IMR-90 (cell line): ENCODE results near the gene PCSK2. TPM values are rescaled to one million over a fixed set of nuclear protein-coding genes. Genes with fewer than 3 reads are reported as not detected.

Source experiments
- ATAC-seq: fragments of 200-7000 bp; cut with Tn5 transposase; 2 replicates; pipeline ENCODE4 v1.9.1; 2020; ENCODE audit warnings: low read depth, mild to moderate bottlenecking, moderate library complexity
- BruUV-seq: library from RNA; stranded (reverse); fragments of 400-500 nt; replicated peaks from 2 replicates; lab custom pipeline; 2021; lab: Mats Ljungman, UMichigan
- CTCF ChIA-PET: fragments of 300-600 bp; formaldehyde crosslinking; extraction: SDS; loops from one replicate; lab custom pipeline; 2021; ENCODE audit warnings: antibody characterized with exemption; lab: Yijun Ruan, JAX
- POLR2A ChIA-PET: fragments of 300-600 bp; sonication (Branson Sonifier 250); formaldehyde crosslinking; loops from one replicate; lab custom pipeline; 2022; ENCODE audit warnings: antibody characterized with exemption; ENCODE audit not compliant: unreplicated experiment; lab: Charles Lee
- DNase-seq: peaks from one replicate; pipeline ENCODE4 v3.0.0; 2013
- H2AFZ ChIP-seq: replicated peaks from 2 replicates; pipeline ENCODE3; 2013; ENCODE audit warnings: low read length, mild to moderate bottlenecking; ENCODE audit not compliant: poor library complexity
- H2AK5ac ChIP-seq: 2 replicates; pipeline ENCODE4 v1.6.1; 2013; ENCODE audit warnings: low read depth, low read length, inconsistent platforms
- H2AK9ac ChIP-seq: replicated peaks from 2 replicates; pipeline ENCODE3; 2013; ENCODE audit warnings: mild to moderate bottlenecking, low read depth, low read length, moderate library complexity; ENCODE audit not compliant: poor library complexity
- H2BK120ac ChIP-seq: 2 replicates; pipeline ENCODE4 v1.6.1; 2013; ENCODE audit warnings: low read depth, low read length, inconsistent platforms
- H2BK15ac ChIP-seq: 3 replicates; pipeline ENCODE4 v1.6.1; 2013; ENCODE audit warnings: low read depth, low read length, inconsistent platforms
- H2BK20ac ChIP-seq: 2 replicates; pipeline ENCODE4 v1.6.1; 2013; ENCODE audit warnings: low read depth, mild to moderate bottlenecking, inconsistent platforms, low read length, moderate library complexity
- H2BK5ac ChIP-seq: 2 replicates; pipeline ENCODE4 v1.6.1; 2013; ENCODE audit warnings: mild to moderate bottlenecking, low read depth, low read length, inconsistent platforms; ENCODE audit not compliant: poor library complexity, severe bottlenecking
- H3K14ac ChIP-seq: replicated peaks from 2 replicates; pipeline ENCODE4 v1.6.1; 2013; ENCODE audit warnings: low read depth, low read length, inconsistent platforms
- H3K18ac ChIP-seq: 2 replicates; pipeline ENCODE4 v1.6.1; 2013; ENCODE audit warnings: low read depth, low read length, control low read depth
- H3K23ac ChIP-seq: 2 replicates; pipeline ENCODE4 v1.6.1; 2013; ENCODE audit warnings: low read depth, low read length, inconsistent platforms
- H3K27ac ChIP-seq: 2 replicates; pipeline ENCODE4 v1.5.1; 2013; ENCODE audit warnings: mild to moderate bottlenecking, control low read depth, low read length; ENCODE audit not compliant: insufficient read depth
- H3K27me3 ChIP-seq: 2 replicates; pipeline ENCODE4 v1.6.1; 2013; ENCODE audit warnings: low read length; ENCODE audit not compliant: control insufficient read depth, insufficient read depth
- H3K36me3 ChIP-seq: 2 replicates; pipeline ENCODE4 v1.6.1; 2013; ENCODE audit warnings: low read length, mixed read lengths; ENCODE audit not compliant: control insufficient read depth, insufficient read depth
- H3K4ac ChIP-seq: 2 replicates; pipeline ENCODE4 v1.6.1; 2013; ENCODE audit warnings: low read depth, low read length, inconsistent platforms
- H3K4me1 ChIP-seq: 2 replicates; pipeline ENCODE4 v1.6.1; 2013; ENCODE audit warnings: low read length, mixed read lengths; ENCODE audit not compliant: control insufficient read depth, insufficient read depth
- H3K4me2 ChIP-seq: 2 replicates; pipeline ENCODE4 v1.6.1; 2013; ENCODE audit warnings: low read depth, mild to moderate bottlenecking, control low read depth, low read length, moderate library complexity
- H3K4me3 ChIP-seq: 2 replicates; pipeline ENCODE4 v1.5.1; 2013; ENCODE audit warnings: low read depth, mild to moderate bottlenecking, control low read depth, low read length, moderate library complexity; ENCODE audit not compliant: insufficient read depth
- H3K56ac ChIP-seq: 2 replicates; pipeline ENCODE4 v1.6.1; 2013; ENCODE audit warnings: low read length, inconsistent platforms; ENCODE audit not compliant: insufficient read depth; ENCODE audit errors: extremely low read depth
- H3K79me1 ChIP-seq, 2 experiments: 2 replicates each; pipeline ENCODE4 v1.6.1; 2013; ENCODE audit warnings: low read length in 2 of 2, inconsistent platforms in 1 of 2, low read depth in 1 of 2
- H3K9ac ChIP-seq: 2 replicates; pipeline ENCODE4 v1.6.1; 2013; ENCODE audit warnings: low read depth, low read length, control low read depth
- H3K9me1 ChIP-seq: 2 replicates; pipeline ENCODE4 v1.6.1; 2013; ENCODE audit warnings: low read length, inconsistent platforms; ENCODE audit not compliant: insufficient read depth
- H3K9me3 ChIP-seq: 2 replicates; pipeline ENCODE4 v1.6.1; 2013; ENCODE audit warnings: low read length; ENCODE audit not compliant: control insufficient read depth, insufficient read depth
- H4K20me1 ChIP-seq: 2 replicates; pipeline ENCODE4 v1.6.1; 2013; ENCODE audit warnings: low read length, inconsistent platforms; ENCODE audit not compliant: insufficient read depth
- H4K5ac ChIP-seq: 2 replicates; pipeline ENCODE4 v1.6.1; 2013; ENCODE audit warnings: mild to moderate bottlenecking, low read depth, low read length, control low read depth
- H4K8ac ChIP-seq, 2 experiments: 2 replicates each; pipeline ENCODE4 v1.6.1; 2013; ENCODE audit warnings: low read depth in 2 of 2, low read length in 2 of 2, control low read depth in 1 of 2, inconsistent platforms in 1 of 2
- H4K91ac ChIP-seq: 2 replicates; pipeline ENCODE4 v1.6.1; 2013; ENCODE audit warnings: low read depth, low read length, inconsistent platforms; ENCODE audit not compliant: insufficient read depth
- BHLHE40 ChIP-seq: fragments of 150-350 bp; IDR thresholded peaks from 2 replicates; pipeline ENCODE4 v1.6.1; 2016; ENCODE audit warnings: mild to moderate bottlenecking, low read depth, low read length
- CEBPB ChIP-seq: IDR thresholded peaks from 2 replicates; pipeline ENCODE4 v1.6.1; 2012; ENCODE audit warnings: low read depth, low read length, improper control_type of control experiment
- CHD1 ChIP-seq: IDR thresholded peaks from 2 replicates; pipeline ENCODE4 v1.6.1; 2012; ENCODE audit warnings: low read depth, low read length, improper control_type of control experiment
- FOS ChIP-seq: fragments of 150-350 bp; IDR thresholded peaks from 2 replicates; pipeline ENCODE4 v1.6.1; 2016; ENCODE audit warnings: low read depth, low read length
- MAFK ChIP-seq: IDR thresholded peaks from 2 replicates; pipeline ENCODE4 v1.6.1; 2012; ENCODE audit warnings: low read depth, low read length, improper control_type of control experiment
- MAZ ChIP-seq: IDR thresholded peaks from 2 replicates; pipeline ENCODE4 v1.6.1; 2012; ENCODE audit warnings: low read depth, mild to moderate bottlenecking, low read length, improper control_type of control experiment, moderate library complexity, borderline replicate concordance
- MXI1 ChIP-seq: IDR thresholded peaks from 2 replicates; pipeline ENCODE4 v1.6.1; 2012; ENCODE audit warnings: low read depth, mild to moderate bottlenecking, low read length, moderate library complexity, borderline replicate concordance
- NFE2L2 ChIP-seq: fragments of 150-350 bp; IDR thresholded peaks from 2 replicates; pipeline ENCODE4 v1.6.1; 2016; ENCODE audit warnings: low read depth, mild to moderate bottlenecking, low read length
- POLR2A ChIP-seq: IDR thresholded peaks from 2 replicates; pipeline ENCODE4 v1.6.1; 2012; ENCODE audit warnings: mild to moderate bottlenecking, low read depth, low read length
- RAD21 ChIP-seq: IDR thresholded peaks from 2 replicates; pipeline ENCODE4 v1.6.1; 2012; ENCODE audit warnings: low read length, improper control_type of control experiment
- RCOR1 ChIP-seq: IDR thresholded peaks from 2 replicates; pipeline ENCODE4 v1.6.1; 2012; ENCODE audit warnings: mild to moderate bottlenecking, low read length, improper control_type of control experiment; ENCODE audit not compliant: insufficient replicate concordance
- RFX5 ChIP-seq: IDR thresholded peaks from 2 replicates; pipeline ENCODE4 v1.8.0; 2012; ENCODE audit warnings: low read depth, mild to moderate bottlenecking, low read length, moderate library complexity
- SMC3 ChIP-seq: fragments of 150-350 bp; IDR thresholded peaks from 2 replicates; pipeline ENCODE4 v1.6.1; 2016; ENCODE audit warnings: low read depth, mild to moderate bottlenecking, antibody characterized with exemption, low read length, moderate library complexity
- WGBS, 2 experiments: methylation state at CpG; one replicate each; pipeline versions ENCODE4 v1.1.5 to v1.1.7; 2013; ENCODE audit warnings: missing lambda C conversion rate in 2 of 2; ENCODE audit not compliant: insufficient read length in 1 of 2; ENCODE audit errors: extremely low coverage in 2 of 2; 5-methylcytosine and 5-hydroxymethylcytosine counted together
- dilution Hi-C: fragments of 300-500 bp; cut with HindIII; formaldehyde crosslinking; loops from one replicate; pipeline ENCODE4 v1.14.3; 2018; ENCODE audit warnings: low sequenced_read_pairs; ENCODE audit not compliant: unreplicated experiment
- in situ Hi-C: fragments of 300-500 bp; cut with MboI; formaldehyde crosslinking; loops from 3 replicates; pipeline ENCODE4 v1.14.3; 2019; ENCODE audit warnings: low sequenced_read_pairs, inconsistent platforms, mixed read lengths
- intact Hi-C: fragments of 100-400 bp; cut with micrococcal nuclease; formaldehyde crosslinking; loops from 2 replicates; pipeline ENCODE4 v1.10.0; 2022
- polyA plus RNA-seq, 3 experiments: library from polyadenylated mRNA; depleted of rRNA; stranded (reverse); fragments of >200 nt; gene quantifications; 2 replicates each; pipeline ENCODE4 v1.2.3, GENCODE V29; 2012; ENCODE audit warnings: low replicate concordance in 1 of 3
- total RNA-seq: library from RNA; depleted of rRNA; stranded (reverse); fragments of >200 nt; gene quantifications from 2 replicates; pipeline ENCODE4 v1.2.3, GENCODE V29; 2012
- TF ChIP-seq, protein P1 (sequence below): fragments of 150-350 bp; IDR thresholded peaks from 2 replicates; pipeline ENCODE4 v1.6.1; 2016; ENCODE audit warnings: low read depth, mild to moderate bottlenecking, low read length, moderate library complexity, borderline replicate concordance
- TF ChIP-seq, protein P2 (sequence below): fragments of 150-350 bp; IDR thresholded peaks from 2 replicates; pipeline ENCODE4 v1.6.1; 2017; ENCODE audit warnings: mild to moderate bottlenecking, antibody characterized with exemption, low read length, low read depth
- TF ChIP-seq, protein P3 (sequence below): conservative IDR thresholded peaks from 2 replicates; pipeline ENCODE4 v1.5.1; 2012; ENCODE audit warnings: mild to moderate bottlenecking, low read depth, low read length, improper control_type of control experiment

PCSK2 gene
- total and polyA plus RNA-seq, 2 of the 4 experiments (the other 2 are of a cell fraction): not detected

DNA sequence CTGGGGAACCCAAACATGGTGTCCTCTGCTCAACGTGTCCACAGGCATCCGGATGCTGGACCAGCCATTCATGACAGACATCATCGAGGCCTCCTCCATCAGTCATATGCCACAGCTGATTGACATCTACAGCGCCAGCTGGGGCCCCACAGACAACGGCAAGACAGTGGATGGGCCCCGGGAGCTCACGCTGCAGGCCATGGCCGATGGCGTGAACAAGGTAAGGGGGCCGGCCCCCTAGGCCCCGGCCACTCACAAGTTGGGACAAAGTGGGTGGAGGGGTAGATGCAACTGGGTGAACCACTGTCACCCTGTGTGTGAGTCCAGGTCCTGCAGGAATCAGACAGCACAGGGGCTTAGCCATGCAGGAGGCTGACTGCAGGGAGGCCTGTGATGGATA lies 209.8 kb downstream of the PCSK2 start:
- ChIA-PET CTCF (interaction anchor here (10.2 kb wide), 1 partner anchor 635 kb away, joined by 113 read pairs; no protein-coding TSS in a partner anchor), POLR2A (no interaction called here)
- Histone ChIP-seq H2BK120ac (no peak overlapping the region), H2AK5ac (no peak overlapping the region), H3K14ac (no peak overlapping the region), H3K4me2 (no peak overlapping the region), H2BK15ac (no peak overlapping the region), H3K56ac (no peak overlapping the region), H4K5ac (no peak overlapping the region), H3K4me1 (no peaks in the 10 kb centered on the region), H2AK9ac (no peak overlapping the region), H3K18ac (no peak overlapping the region), H4K8ac (no peak overlapping the region), H2AFZ (peak overlapping the region; percentile 21), H3K9me3 (no peaks in the 10 kb centered on the region), H3K36me3 (no peaks in the 10 kb centered on the region), H3K4ac (no peak overlapping the region), H3K4me3 (no peak overlapping the region), H4K20me1 (no peaks in the 10 kb centered on the region), H3K27ac (no peak overlapping the region), H3K79me1 (no peaks in the 10 kb centered on the region), H3K23ac (no peak overlapping the region), H4K91ac (no peak overlapping the region), H2BK5ac (no peak overlapping the region), H3K9ac (no peak overlapping the region), H3K27me3 (peaks cover 18% of the 10 kb centered on the region), H3K9me1 (no peaks in the 10 kb centered on the region), H2BK20ac (no peak overlapping the region)
- in situ Hi-C loops: loop anchor here (5.0 kb wide), 1 partner anchor 639 kb away; no protein-coding TSS in a partner anchor
- WGBS, 2 experiments: 68% methylated on average over 2 of the region's 11 CpGs; no CpG with 5 or more reads in 1 of the 2 experiments
- dilution Hi-C loops: loop anchor here (10.0 kb wide), 1 partner anchor 632 kb away; no protein-coding TSS in a partner anchor
- BruUV-seq: no TSS peak
- ATAC-seq (no peak), DNase-seq (no peak)
- intact Hi-C loops: no loop called here
- TF ChIP-seq MAZ (no peak), RAD21 (no peak), NFE2L2 (no peak), SMC3 (no peak), RCOR1 (no peak), RFX5 (no peak), POLR2A (no peak), MXI1 (no peak), MAFK (no peak), CHD1 (no peak), FOS (no peak), CEBPB (no peak), BHLHE40 (no peak)
- TF ChIP-seq, protein P1, sequence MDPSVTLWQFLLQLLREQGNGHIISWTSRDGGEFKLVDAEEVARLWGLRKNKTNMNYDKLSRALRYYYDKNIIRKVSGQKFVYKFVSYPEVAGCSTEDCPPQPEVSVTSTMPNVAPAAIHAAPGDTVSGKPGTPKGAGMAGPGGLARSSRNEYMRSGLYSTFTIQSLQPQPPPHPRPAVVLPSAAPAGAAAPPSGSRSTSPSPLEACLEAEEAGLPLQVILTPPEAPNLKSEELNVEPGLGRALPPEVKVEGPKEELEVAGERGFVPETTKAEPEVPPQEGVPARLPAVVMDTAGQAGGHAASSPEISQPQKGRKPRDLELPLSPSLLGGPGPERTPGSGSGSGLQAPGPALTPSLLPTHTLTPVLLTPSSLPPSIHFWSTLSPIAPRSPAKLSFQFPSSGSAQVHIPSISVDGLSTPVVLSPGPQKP: no peak
- TF ChIP-seq, protein P2, sequence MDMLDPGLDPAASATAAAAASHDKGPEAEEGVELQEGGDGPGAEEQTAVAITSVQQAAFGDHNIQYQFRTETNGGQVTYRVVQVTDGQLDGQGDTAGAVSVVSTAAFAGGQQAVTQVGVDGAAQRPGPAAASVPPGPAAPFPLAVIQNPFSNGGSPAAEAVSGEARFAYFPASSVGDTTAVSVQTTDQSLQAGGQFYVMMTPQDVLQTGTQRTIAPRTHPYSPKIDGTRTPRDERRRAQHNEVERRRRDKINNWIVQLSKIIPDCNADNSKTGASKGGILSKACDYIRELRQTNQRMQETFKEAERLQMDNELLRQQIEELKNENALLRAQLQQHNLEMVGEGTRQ: no peak
- TF ChIP-seq, protein P3, sequence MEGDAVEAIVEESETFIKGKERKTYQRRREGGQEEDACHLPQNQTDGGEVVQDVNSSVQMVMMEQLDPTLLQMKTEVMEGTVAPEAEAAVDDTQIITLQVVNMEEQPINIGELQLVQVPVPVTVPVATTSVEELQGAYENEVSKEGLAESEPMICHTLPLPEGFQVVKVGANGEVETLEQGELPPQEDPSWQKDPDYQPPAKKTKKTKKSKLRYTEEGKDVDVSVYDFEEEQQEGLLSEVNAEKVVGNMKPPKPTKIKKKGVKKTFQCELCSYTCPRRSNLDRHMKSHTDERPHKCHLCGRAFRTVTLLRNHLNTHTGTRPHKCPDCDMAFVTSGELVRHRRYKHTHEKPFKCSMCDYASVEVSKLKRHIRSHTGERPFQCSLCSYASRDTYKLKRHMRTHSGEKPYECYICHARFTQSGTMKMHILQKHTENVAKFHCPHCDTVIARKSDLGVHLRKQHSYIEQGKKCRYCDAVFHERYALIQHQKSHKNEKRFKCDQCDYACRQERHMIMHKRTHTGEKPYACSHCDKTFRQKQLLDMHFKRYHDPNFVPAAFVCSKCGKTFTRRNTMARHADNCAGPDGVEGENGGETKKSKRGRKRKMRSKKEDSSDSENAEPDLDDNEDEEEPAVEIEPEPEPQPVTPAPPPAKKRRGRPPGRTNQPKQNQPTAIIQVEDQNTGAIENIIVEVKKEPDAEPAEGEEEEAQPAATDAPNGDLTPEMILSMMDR: no peak
